WI38 (cell line): ENCODE results near the gene RHO.
"Not testable (repeated sequence)": the region's sequence is repeated elsewhere in the genome, so short reads cannot be mapped to it uniquely, and the experiment has no call there.

ENCODE experiments used
- H3K4me3 ChIP-seq: 2 replicates; pipeline ENCODE4 v1.5.1; 2011; ENCODE audit warnings: low read depth, mild to moderate bottlenecking, control low read depth, low read length
- TF ChIP-seq, protein P1 (sequence below): IDR thresholded peaks from 2 replicates; pipeline ENCODE4 v1.5.1; 2012; ENCODE audit warnings: low read depth, mild to moderate bottlenecking, control low read depth, low read length

The RHO gene

DNA sequence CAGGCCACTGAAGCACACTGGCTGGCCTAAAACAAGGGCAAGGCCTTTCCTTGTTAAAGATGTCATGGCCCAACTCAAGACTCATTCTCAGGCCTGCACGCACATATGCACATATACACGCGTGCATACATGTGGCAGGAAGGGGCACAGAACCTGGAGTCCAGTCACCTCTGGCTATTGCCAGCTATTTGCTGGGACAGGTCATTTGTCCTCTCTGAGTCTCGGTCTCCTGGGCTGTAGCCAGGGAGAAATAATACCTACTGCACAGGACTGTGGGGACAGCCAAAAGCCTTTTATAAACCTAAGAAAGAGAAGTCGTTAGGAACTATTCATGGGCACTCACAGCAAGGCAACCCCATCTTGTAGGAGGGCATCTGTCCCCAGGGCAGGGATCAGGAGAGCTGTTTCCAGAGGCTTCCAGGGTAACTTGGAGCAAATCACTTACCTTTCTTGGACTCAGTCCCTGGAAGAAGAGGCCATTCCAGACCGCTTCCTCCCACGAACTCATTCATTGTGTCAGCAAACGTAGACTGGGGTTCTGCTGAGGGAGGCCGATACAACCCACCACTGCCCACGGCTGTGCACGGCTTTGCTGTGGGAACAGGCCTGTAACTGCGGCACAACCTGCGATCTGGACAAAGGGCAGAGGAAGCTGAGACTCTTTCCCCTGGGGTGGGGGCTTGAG, 41.1 kb upstream of the RHO start:
- H3K4me3 ChIP-seq: no peak overlapping the region
- TF ChIP-seq, protein P1, sequence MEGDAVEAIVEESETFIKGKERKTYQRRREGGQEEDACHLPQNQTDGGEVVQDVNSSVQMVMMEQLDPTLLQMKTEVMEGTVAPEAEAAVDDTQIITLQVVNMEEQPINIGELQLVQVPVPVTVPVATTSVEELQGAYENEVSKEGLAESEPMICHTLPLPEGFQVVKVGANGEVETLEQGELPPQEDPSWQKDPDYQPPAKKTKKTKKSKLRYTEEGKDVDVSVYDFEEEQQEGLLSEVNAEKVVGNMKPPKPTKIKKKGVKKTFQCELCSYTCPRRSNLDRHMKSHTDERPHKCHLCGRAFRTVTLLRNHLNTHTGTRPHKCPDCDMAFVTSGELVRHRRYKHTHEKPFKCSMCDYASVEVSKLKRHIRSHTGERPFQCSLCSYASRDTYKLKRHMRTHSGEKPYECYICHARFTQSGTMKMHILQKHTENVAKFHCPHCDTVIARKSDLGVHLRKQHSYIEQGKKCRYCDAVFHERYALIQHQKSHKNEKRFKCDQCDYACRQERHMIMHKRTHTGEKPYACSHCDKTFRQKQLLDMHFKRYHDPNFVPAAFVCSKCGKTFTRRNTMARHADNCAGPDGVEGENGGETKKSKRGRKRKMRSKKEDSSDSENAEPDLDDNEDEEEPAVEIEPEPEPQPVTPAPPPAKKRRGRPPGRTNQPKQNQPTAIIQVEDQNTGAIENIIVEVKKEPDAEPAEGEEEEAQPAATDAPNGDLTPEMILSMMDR: no peak

- H3K4me3 ChIP-seq: not testable (repeated sequence)
These were observed 40.5 kb upstream of the RHO start for GRCh38 chr3:129487868-129488335.

DNA sequence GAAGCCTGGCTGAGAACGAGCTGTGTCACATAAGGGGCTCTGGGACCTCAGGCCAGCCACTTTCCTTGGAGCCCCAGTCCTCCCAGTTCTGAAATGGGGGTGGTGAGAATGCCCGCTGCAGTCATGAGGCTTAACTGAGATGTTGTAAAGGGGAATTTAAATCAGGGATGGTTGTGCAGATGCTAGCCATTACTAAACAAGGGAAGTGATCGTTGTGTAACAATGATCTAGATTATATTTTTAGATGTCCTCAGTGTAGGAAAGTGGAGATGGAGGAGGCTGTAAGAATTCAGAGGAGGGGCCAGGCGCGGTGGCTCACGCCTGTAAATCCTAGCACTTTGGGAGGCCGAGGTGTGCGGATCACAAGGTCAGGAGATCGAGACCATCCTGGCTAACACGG, 39.2 kb upstream of the RHO start:
- H3K4me3 ChIP-seq: not testable (repeated sequence)

- TF ChIP-seq, protein P1: peak; percentile 80
- H3K4me3 ChIP-seq: no peak overlapping the region
These were observed 38.2 kb upstream of the RHO start for GRCh38 chr3:129490273-129490675.

DNA sequence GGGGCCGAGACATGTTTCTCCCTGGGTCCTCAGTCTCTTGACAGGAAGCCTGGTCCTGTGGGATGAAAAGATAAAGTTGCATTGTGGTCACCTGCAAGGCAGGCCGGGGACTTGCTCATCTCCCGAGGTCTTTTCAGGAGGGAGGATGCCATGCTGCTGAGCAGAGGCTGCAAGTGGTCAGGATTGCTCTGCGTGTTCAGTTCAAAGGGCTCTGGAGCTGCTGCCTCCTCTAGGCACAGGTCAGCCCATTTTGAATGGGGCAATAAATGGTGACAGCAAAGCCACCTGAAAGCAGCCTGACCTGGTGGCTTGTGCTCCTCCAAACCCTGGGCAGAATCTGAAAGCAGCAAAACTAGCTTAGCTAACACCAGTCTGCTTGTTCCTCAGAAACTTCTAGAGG, 37.4 kb upstream of the RHO start:
- not testable (repeated sequence) for H3K4me3 ChIP-seq

DNA sequence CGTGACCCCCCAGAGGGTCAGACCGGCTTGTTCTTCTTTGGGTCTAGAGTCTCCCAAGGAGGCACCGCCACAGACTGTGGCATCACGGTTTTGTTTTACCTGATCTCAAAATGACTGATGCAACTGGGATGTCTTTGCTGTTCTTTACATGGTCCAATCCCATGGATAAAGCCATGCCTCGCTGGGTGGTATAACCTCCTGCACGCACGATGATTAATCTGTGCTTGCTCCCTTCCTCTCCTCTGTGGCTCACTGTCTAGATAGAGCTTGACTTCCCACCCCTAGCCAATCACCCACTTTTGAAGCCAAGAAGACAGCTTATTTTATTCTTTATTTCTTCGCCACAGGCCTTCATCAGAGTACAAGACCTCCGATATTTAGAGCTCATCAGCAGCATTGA, 36.6 kb upstream of the RHO start:
- TF ChIP-seq, protein P1: no peak
- H3K4me3 ChIP-seq: no peak overlapping the region

DNA sequence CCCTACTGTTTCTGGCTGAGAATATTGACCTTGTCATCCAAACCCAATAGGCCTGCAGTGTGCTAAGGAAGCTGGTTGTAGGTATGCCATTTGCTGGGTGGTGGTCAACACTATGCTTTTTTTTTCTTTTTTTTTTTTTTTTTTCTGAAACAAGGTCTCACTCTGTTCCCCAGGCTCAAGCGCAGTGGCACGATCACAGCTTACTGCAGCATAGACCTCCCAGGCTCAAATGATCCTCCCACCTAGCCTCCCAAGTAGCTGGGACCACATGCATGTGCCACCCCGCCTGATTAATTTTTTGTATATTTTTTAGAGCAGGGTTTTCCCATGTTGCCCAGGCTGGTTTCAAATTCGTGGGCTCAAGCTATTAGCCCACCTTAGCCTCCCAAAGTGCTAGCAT, 35.7 kb upstream of the RHO start:
- TF ChIP-seq, protein P1: no peak
- no peak overlapping the region for H3K4me3 ChIP-seq

DNA sequence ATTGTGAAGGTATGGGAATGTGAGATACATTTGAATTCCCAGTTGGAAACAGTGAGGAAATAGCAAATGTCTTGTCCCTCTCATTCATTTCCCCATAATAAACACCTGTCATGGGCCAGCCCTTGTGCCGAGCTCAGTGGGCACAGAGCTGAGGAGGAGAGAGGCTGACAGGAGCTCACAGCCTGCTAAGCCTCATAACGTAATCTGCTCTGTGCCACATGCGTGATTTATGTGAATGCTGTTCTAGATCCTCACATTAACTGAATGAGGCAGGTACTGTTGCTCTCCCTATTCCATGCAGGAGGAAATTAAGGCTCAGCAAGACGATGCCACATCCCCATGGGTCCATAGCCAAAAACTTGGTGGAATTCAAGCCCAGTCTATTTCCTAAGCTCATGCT, 35.2 kb upstream of the RHO start:
- TF ChIP-seq, protein P1: no peak
- H3K4me3 ChIP-seq: no peak overlapping the region

GRCh38 chr3:129494499-129494898, 33.9 kb upstream of the RHO start:
- H3K4me3 ChIP-seq: not testable (repeated sequence)

GRCh38 chr3:129495006-129495639, 33.3 kb upstream of the RHO start:
- not testable (repeated sequence) for H3K4me3 ChIP-seq

DNA sequence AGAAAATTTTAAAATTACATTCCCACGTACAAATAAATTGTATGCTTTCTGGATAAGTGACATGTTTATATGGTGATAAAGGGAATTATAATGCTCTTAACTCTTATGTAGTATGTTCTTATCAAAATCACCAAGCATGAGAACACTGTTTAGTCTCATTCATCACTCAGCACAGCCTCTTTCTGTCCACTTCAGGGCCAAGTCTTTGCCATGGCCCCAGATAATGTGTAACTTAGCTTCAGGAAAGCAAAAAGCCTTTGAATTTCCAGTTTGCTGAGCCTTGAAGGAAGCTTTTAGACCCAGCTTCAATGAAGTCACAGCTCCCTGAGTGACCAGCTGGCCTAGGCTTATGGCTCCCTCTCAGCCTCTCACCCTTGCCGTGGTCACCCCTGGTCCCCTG, 30.6 kb upstream of the RHO start:
- not testable (repeated sequence) for H3K4me3 ChIP-seq

DNA sequence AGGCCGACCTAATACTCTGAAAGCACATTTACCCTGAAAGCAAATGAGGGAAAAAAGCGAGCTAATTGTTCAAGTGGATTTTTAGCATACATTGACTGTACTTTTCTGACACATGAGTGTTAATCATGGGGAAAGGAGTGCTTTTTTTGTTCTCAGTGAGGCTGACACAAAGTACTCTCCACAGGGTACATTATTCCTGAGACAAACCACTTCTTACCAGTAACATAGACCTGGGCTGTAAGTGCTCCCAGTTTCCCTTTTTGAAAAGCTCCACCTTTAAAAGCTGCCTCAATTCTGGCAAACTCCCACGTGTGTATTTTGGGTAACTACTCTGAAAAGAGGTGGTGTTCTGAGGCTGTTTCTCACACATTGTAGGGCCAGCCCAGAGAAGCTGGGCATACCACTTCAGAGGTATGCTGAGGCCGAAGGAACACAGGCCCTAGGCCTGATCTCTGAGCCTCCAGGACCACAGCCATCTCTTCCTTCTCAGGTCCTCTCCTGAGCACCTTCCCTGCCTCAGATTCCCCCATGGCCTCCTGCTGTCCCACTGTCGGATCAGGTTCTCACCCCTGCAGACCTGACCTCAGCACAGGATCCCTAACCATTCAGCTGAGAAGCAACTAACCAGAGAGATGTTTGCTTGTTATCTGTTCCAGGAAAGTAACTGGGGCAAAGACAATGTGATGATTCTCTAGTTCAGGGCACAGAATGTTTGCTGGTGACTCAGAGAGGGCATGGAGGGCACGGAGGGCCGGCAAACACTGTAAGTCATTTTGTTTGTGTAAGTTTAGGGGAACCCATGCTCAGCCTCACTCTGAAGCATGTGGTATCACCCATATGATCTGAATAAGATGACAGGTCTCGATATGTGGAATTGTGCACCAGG, 29.6 kb upstream of the RHO start:
- H3K4me3 ChIP-seq: not testable (repeated sequence)

DNA sequence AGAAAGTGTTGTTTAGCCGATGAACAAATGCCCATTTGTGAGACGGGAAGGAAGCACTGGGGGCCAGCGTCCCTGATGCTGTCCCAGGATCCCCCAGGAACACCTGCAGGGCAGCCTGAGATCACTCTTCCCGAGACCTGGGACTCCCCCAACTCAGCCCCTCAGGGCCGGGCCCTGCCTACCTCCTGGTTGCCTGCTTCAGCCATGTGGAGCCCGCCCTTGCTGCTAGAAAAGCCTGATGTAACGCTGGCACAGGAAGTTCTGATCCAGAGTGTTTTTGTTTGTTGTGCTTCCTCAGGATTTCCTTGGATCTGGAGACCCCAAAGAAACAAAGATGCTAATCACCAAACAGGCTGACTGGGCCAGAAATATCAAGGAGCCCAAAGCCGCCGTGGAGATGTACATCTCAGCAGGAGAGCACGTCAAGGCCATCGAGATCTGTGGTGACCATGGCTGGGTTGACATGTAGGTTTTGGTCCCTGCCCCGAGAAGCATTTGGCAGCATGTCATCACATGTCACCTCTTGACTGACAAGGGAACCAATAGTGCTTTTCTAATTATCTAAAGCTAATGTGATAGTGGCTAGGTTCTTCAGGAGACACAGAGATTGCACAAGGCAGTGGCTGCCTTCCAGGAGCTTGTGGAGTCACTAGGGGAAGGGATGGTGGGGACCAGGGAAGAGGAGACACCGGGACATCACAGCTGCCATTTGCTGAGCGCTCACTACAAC, 28.7 kb upstream of the RHO start:
- not testable (repeated sequence) for H3K4me3 ChIP-seq
